GM12878 (cell line): ENCODE data around the gene IER3. TPM values are rescaled to one million over a fixed set of nuclear protein-coding genes. Genes with fewer than 3 reads are reported as not detected.

Source experiments
- FOXK2 ChIP-seq: fragments of 450-650 bp; IDR thresholded peaks from 2 replicates; pipeline ENCODE4 v1.6.1; 2017; ENCODE audit warnings: mild to moderate bottlenecking, moderate library complexity
- FOXM1 ChIP-seq: IDR thresholded peaks from 2 replicates; pipeline ENCODE4 v1.6.1; 2012; ENCODE audit warnings: low read depth, mild to moderate bottlenecking, inconsistent platforms, low read length, moderate library complexity
- GABPA ChIP-seq: IDR thresholded peaks from 2 replicates; pipeline ENCODE4 v1.6.1; 2014; ENCODE audit warnings: antibody characterized with exemption, low read depth, mild to moderate bottlenecking, inconsistent platforms
- HDAC2 ChIP-seq: fragments of 200-600 bp; sonication (generic); IDR thresholded peaks from 2 replicates; pipeline ENCODE4 v1.6.1; 2017
- HDAC6 ChIP-seq: fragments of 200-600 bp; sonication (generic); IDR thresholded peaks from one replicate; pipeline ENCODE4 v1.8.0; 2017; ENCODE audit warnings: antibody characterized with exemption; ENCODE audit not compliant: unreplicated experiment
- MXI1 ChIP-seq: fragments of 150-350 bp; IDR thresholded peaks from 2 replicates; pipeline ENCODE4 v1.6.1; 2011; ENCODE audit warnings: low read depth, mild to moderate bottlenecking, inconsistent platforms, low read length, improper control_type of control experiment
- NFYA ChIP-seq: IDR thresholded peaks from 2 replicates; pipeline ENCODE4 v1.6.1; 2011; ENCODE audit warnings: low read depth, mild to moderate bottlenecking, low read length, improper control_type of control experiment, borderline replicate concordance
- RAD51 ChIP-seq: fragments of 450-650 bp; IDR thresholded peaks from 2 replicates; pipeline ENCODE4 v1.6.1; 2016; ENCODE audit warnings: moderate library complexity, mild to moderate bottlenecking, inconsistent platforms
- SIX5 ChIP-seq: IDR thresholded peaks from 2 replicates; pipeline ENCODE4 v1.6.1; 2011; ENCODE audit warnings: mild to moderate bottlenecking, low read depth, low read length, moderate library complexity; ENCODE audit not compliant: severe bottlenecking
- SMAD5 ChIP-seq: IDR thresholded peaks from 2 replicates; pipeline ENCODE4 v1.6.1; 2016; ENCODE audit warnings: antibody characterized with exemption, low read depth
- SP1 ChIP-seq: IDR thresholded peaks from one replicate; pipeline ENCODE4 v1.6.1; 2011; ENCODE audit warnings: low read depth, low read length
- SUZ12 ChIP-seq: fragments of 200-600 bp; sonication (generic); IDR thresholded peaks from one replicate; pipeline ENCODE4 v1.6.1; 2018; ENCODE audit warnings: antibody characterized with exemption, mild to moderate bottlenecking; ENCODE audit not compliant: unreplicated experiment
- TCF3 ChIP-seq: IDR thresholded peaks from 2 replicates; pipeline ENCODE4 v1.6.1; 2012; ENCODE audit warnings: low read depth, mild to moderate bottlenecking, low read length, borderline replicate concordance; ENCODE audit not compliant: insufficient read depth
- polyA plus RNA-seq, 11 experiments: library from polyadenylated mRNA; depleted of rRNA in 4 of 11; unstranded in 6 of 11; stranded (reverse) in 5 of 11; fragments of >200 nt; fragmentation: Nextera tagmentation in 4 of 11; fragmentation: Illumina TruSeq in 1 of 11; extraction: Ambion mirVana in 4 of 11; extraction: Trizol in 1 of 11; gene quantifications; 1 replicate in 1 of 11; 2 replicates in 10 of 11; pipeline versions ENCODE4 v1.2.1 to v1.2.3, GENCODE V29; 2011 to 2016; ENCODE audit warnings: inconsistent platforms in 2 of 11, missing spikeins in 2 of 11, low read depth in 1 of 11
- total RNA-seq, 4 experiments: library from RNA; depleted of rRNA in 3 of 4; stranded (reverse); fragments of >200 nt in 3 of 4; fragmentation: Illumina TruSeq in 1 of 4; extraction: Trizol in 1 of 4; gene quantifications; 2 replicates each; pipeline versions ENCODE4 v1.2.1 to v1.2.3, GENCODE V29; 2013 to 2021
- TF ChIP-seq, protein P1 (sequence below): fragments of 450-650 bp; formaldehyde crosslinking; IDR thresholded peaks from 2 replicates; pipeline ENCODE4 v1.5.0; 2022; ENCODE audit warnings: mild to moderate bottlenecking, missing genetic modification characterization
- TF ChIP-seq, protein P2 (sequence below): fragments of 150-350 bp; IDR thresholded peaks from 2 replicates; pipeline ENCODE4 v1.6.1; 2014; ENCODE audit warnings: mild to moderate bottlenecking, low read depth, low read length
- TF ChIP-seq, protein P3 (sequence below): IDR thresholded peaks from 2 replicates; pipeline ENCODE4 v1.6.1; 2011; ENCODE audit warnings: low read depth, low read length, improper control_type of control experiment, borderline replicate concordance
- TF ChIP-seq, protein P4 (sequence below): fragments of 450-650 bp; formaldehyde crosslinking; IDR thresholded peaks from 2 replicates; pipeline ENCODE4 v1.4.0; 2022; ENCODE audit warnings: mild to moderate bottlenecking, moderate library complexity
- TF ChIP-seq, protein P5 (sequence below), 3 experiments: IDR thresholded peaks in 2 of 3; conservative IDR thresholded peaks in 1 of 3; 2 replicates each; pipeline ENCODE4 v1.5.1; 2011; ENCODE audit warnings: low read depth in 3 of 3, low read length in 3 of 3, mild to moderate bottlenecking in 3 of 3, control low read depth in 2 of 3, moderate library complexity in 2 of 3, inconsistent platforms in 1 of 3, mixed read lengths in 1 of 3; ENCODE audit not compliant: control insufficient read depth in 2 of 3, insufficient read depth in 1 of 3; ENCODE audit errors: extremely low read depth in 1 of 3

The IER3 gene
- total and polyA plus RNA-seq, 10 of the 15 experiments (the other 5 are each of a cell fraction or from before 2014, with no cell fraction given), result 1.9 to 100 (median 32.3) TPM

DNA sequence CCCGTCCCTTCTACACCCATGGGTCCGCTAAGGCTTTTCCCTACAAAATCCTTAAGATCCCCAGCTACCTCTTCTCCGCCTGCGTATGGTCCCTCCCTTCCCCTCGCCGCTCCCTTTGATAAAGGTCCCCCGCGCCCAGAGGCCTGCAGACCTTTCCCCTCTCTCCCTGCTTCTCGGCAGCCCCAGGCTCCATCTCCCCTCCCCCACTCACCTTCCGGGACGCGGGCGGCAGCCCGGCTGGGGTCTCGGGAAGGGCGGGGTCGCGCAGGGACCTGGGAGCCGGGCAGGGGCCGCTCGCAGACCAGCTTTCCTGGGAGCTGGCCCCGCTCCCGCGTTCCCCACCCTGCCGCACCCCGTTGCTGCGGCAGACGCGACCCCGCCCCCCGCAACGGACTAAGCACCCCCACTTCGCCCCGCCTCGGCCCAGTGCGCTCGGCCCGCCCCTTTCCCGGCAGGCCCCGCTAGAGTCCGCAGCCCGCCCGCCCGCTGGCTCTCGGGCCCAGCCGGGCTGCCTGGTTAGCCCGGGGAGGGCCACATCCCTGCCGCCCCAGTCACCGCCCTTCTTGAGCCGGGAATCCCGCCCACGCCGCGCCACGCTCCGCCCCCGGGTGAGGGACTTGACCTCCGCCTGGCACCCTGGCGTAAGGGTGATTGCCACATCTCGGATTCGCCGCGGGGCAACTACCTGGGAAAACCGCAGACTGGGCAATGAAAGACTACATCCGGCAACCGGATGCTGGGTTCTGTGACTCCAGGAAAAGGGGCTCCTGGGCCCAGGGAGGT is 1.8 kb downstream of the IER3 start, which contains the start of gene FLOT1 (continued):
- TF ChIP-seq SIX5 (no peak), HDAC6 (no peak), SP1 (no peak), GABPA (no peak), HDAC2 (0 out of 2 replicates have a peak, but pooled peaks have one; percentile 32), FOXM1 (no peak), TCF3 (no peak; the same call in 1 of the 2 replicates), SUZ12 (no peak), FOXK2 (no peak), RAD51 (no peak), MXI1 (no peak), SMAD5 (peak; percentile 81), NFYA (no peak)
- TF ChIP-seq, protein P1, sequence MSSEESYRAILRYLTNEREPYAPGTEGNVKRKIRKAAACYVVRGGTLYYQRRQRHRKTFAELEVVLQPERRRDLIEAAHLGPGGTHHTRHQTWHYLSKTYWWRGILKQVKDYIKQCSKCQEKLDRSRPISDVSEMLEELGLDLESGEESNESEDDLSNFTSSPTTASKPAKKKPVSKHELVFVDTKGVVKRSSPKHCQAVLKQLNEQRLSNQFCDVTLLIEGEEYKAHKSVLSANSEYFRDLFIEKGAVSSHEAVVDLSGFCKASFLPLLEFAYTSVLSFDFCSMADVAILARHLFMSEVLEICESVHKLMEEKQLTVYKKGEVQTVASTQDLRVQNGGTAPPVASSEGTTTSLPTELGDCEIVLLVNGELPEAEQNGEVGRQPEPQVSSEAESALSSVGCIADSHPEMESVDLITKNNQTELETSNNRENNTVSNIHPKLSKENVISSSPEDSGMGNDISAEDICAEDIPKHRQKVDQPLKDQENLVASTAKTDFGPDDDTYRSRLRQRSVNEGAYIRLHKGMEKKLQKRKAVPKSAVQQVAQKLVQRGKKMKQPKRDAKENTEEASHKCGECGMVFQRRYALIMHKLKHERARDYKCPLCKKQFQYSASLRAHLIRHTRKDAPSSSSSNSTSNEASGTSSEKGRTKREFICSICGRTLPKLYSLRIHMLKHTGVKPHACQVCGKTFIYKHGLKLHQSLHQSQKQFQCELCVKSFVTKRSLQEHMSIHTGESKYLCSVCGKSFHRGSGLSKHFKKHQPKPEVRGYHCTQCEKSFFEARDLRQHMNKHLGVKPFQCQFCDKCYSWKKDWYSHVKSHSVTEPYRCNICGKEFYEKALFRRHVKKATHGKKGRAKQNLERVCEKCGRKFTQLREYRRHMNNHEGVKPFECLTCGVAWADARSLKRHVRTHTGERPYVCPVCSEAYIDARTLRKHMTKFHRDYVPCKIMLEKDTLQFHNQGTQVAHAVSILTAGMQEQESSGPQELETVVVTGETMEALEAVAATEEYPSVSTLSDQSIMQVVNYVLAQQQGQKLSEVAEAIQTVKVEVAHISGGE, result no peak
- TF ChIP-seq, protein P2, sequence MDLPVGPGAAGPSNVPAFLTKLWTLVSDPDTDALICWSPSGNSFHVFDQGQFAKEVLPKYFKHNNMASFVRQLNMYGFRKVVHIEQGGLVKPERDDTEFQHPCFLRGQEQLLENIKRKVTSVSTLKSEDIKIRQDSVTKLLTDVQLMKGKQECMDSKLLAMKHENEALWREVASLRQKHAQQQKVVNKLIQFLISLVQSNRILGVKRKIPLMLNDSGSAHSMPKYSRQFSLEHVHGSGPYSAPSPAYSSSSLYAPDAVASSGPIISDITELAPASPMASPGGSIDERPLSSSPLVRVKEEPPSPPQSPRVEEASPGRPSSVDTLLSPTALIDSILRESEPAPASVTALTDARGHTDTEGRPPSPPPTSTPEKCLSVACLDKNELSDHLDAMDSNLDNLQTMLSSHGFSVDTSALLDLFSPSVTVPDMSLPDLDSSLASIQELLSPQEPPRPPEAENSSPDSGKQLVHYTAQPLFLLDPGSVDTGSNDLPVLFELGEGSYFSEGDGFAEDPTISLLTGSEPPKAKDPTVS, result no peak
- TF ChIP-seq, protein P3, sequence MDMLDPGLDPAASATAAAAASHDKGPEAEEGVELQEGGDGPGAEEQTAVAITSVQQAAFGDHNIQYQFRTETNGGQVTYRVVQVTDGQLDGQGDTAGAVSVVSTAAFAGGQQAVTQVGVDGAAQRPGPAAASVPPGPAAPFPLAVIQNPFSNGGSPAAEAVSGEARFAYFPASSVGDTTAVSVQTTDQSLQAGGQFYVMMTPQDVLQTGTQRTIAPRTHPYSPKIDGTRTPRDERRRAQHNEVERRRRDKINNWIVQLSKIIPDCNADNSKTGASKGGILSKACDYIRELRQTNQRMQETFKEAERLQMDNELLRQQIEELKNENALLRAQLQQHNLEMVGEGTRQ, result no peak
- TF ChIP-seq, protein P4, sequence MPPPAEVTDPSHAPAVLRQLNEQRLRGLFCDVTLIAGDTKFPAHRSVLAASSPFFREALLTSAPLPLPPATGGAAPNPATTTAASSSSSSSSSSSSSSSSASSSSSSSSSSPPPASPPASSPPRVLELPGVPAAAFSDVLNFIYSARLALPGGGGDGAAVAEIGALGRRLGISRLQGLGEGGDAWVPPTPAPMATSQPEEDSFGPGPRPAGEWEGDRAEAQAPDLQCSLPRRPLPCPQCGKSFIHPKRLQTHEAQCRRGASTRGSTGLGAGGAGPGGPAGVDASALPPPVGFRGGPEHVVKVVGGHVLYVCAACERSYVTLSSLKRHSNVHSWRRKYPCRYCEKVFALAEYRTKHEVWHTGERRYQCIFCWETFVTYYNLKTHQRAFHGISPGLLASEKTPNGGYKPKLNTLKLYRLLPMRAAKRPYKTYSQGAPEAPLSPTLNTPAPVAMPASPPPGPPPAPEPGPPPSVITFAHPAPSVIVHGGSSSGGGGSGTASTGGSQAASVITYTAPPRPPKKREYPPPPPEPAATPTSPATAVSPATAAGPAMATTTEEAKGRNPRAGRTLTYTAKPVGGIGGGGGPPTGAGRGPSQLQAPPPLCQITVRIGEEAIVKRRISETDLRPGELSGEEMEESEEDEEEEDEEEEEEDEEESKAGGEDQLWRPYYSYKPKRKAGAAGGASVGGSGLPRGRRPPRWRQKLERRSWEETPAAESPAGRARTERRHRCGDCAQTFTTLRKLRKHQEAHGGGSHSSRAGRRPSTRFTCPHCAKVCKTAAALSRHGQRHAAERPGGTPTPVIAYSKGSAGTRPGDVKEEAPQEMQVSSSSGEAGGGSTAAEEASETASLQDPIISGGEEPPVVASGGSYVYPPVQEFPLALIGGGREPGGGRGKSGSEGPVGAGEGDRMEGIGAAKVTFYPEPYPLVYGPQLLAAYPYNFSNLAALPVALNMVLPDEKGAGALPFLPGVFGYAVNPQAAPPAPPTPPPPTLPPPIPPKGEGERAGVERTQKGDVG, result no peak
- TF ChIP-seq, protein P5, sequence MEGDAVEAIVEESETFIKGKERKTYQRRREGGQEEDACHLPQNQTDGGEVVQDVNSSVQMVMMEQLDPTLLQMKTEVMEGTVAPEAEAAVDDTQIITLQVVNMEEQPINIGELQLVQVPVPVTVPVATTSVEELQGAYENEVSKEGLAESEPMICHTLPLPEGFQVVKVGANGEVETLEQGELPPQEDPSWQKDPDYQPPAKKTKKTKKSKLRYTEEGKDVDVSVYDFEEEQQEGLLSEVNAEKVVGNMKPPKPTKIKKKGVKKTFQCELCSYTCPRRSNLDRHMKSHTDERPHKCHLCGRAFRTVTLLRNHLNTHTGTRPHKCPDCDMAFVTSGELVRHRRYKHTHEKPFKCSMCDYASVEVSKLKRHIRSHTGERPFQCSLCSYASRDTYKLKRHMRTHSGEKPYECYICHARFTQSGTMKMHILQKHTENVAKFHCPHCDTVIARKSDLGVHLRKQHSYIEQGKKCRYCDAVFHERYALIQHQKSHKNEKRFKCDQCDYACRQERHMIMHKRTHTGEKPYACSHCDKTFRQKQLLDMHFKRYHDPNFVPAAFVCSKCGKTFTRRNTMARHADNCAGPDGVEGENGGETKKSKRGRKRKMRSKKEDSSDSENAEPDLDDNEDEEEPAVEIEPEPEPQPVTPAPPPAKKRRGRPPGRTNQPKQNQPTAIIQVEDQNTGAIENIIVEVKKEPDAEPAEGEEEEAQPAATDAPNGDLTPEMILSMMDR (IDR thresholded peaks at IDR 0.05 in 2 of 3, conservative IDR thresholded peaks at IDR 0.05 in 1 of 3; ENCODE audit: control insufficient read depth in 2 of 3, extremely low read depth in 1 of 3, insufficient read depth in 1 of 3, low read depth in 3 of 3, low read length in 3 of 3), result no peak
